SU-DHL-6 (cell line): Measurements from ENCODE around the gene HCN3.

Experiments
- H2AFZ ChIP-seq: fragments of 200-600 bp; sonication (generic); 2 replicates; pipeline ENCODE4 v1.6.1; 2014; ENCODE audit warnings: low read depth, mild to moderate bottlenecking, moderate library complexity, mixed read lengths, antibody characterized with exemption, low read length; ENCODE audit not compliant: severe bottlenecking
- H3F3A ChIP-seq: fragments of 200-600 bp; shearing (Covaris generic); 2 replicates; pipeline ENCODE4 v1.6.0; 2016; ENCODE audit warnings: antibody characterized with exemption, mild to moderate bottlenecking; ENCODE audit not compliant: insufficient read depth
- H3K27ac ChIP-seq: fragments of 200-600 bp; sonication (generic); 2 replicates; pipeline ENCODE4 v1.5.1; 2016; ENCODE audit warnings: low read depth, mild to moderate bottlenecking, low read length, moderate library complexity, mixed read lengths
- H3K27me3 ChIP-seq: fragments of 200-600 bp; sonication (generic), shearing (Covaris generic); 2 replicates; pipeline ENCODE4 v1.6.0; 2014; ENCODE audit warnings: mild to moderate bottlenecking, low read length
- H3K36me3 ChIP-seq: fragments of 200-600 bp; sonication (generic); 2 replicates; pipeline ENCODE4 v1.6.1; 2014; ENCODE audit warnings: mild to moderate bottlenecking, low read length, mixed read lengths
- H3K4me2 ChIP-seq: fragments of 300-600, 200-600 bp; shearing (Covaris generic), sonication (generic); 2 replicates; pipeline ENCODE4 v1.6.0; 2014; ENCODE audit warnings: low read length, low read depth, mild to moderate bottlenecking; ENCODE audit not compliant: poor library complexity, severe bottlenecking
- H3K4me3 ChIP-seq: fragments of 200-600 bp; sonication (generic); 2 replicates; pipeline ENCODE4 v1.5.1; 2014; ENCODE audit warnings: antibody characterized with exemption, low read length, mild to moderate bottlenecking, mixed read lengths; ENCODE audit not compliant: insufficient read depth, poor library complexity, severe bottlenecking
- H3K79me2 ChIP-seq: fragments of 200-600 bp; sonication (generic); 2 replicates; pipeline ENCODE4 v1.6.1; 2014; ENCODE audit warnings: mild to moderate bottlenecking, low read length, moderate library complexity; ENCODE audit not compliant: insufficient read depth
- H3K9ac ChIP-seq: fragments of 200-600 bp; sonication (generic); 2 replicates; pipeline ENCODE4 v1.7.0; 2014; ENCODE audit warnings: mild to moderate bottlenecking, low read length
- H3K9me2 ChIP-seq: fragments of 200-600 bp; sonication (generic); replicated peaks from 2 replicates; pipeline ENCODE4 v1.6.1; 2014; ENCODE audit warnings: low read length; ENCODE audit not compliant: insufficient read depth
- H3K9me3 ChIP-seq: fragments of 200-600 bp; sonication (generic); 2 replicates; pipeline ENCODE4 v1.6.1; 2014; ENCODE audit warnings: low read length, mixed read lengths; ENCODE audit not compliant: insufficient read depth
- H4K20me1 ChIP-seq: fragments of 200-600 bp; sonication (generic); 2 replicates; pipeline ENCODE4 v1.6.1; 2014; ENCODE audit warnings: low read depth, mild to moderate bottlenecking, antibody characterized with exemption, low read length, moderate library complexity, mixed read lengths
- CTCF ChIP-seq: fragments of 200-600 bp; sonication (generic); IDR thresholded peaks from one replicate; pipeline ENCODE4 v1.5.1; 2017; ENCODE audit warnings: antibody characterized with exemption, mild to moderate bottlenecking, low read length, moderate library complexity; ENCODE audit not compliant: insufficient read depth, poor library complexity, severe bottlenecking
- EZH2phosphoT487 ChIP-seq: fragments of 200-600 bp; sonication (generic), shearing (Covaris generic); conservative IDR thresholded peaks from 2 replicates; pipeline ENCODE4 v1.6.1; 2018; ENCODE audit warnings: mild to moderate bottlenecking, antibody characterized with exemption, low read length, moderate library complexity, mixed read lengths

The HCN3 gene

GRCh38 chr1:155282488-155283091, 5.3 kb downstream of the HCN3 start:
- H3K9ac ChIP-seq: no peak overlapping the region
- H3K79me2 ChIP-seq: 0 out of 2 replicates have a peak, but pooled peaks cover 6% of the 10 kb centered on the region
- H3F3A ChIP-seq: peaks cover 18% of the 10 kb centered on the region; the same call in 1 of the 2 replicates
- H3K36me3 ChIP-seq: no peaks in the 10 kb centered on the region
- TF ChIP-seq CTCF: no peak
- TF ChIP-seq EZH2phosphoT487: no peak
- no peak overlapping the region for H3K4me3 ChIP-seq
- no peak overlapping the region for H3K4me2 ChIP-seq
- H3K27ac ChIP-seq: no peak overlapping the region
- H3K9me2 ChIP-seq: no peaks in the 10 kb centered on the region
- H3K27me3 ChIP-seq: no peaks in the 10 kb centered on the region
- no peak overlapping the region for H2AFZ ChIP-seq
- H3K9me3 ChIP-seq: no peaks in the 10 kb centered on the region
- H4K20me1 ChIP-seq: no peaks in the 10 kb centered on the region

- Histone ChIP-seq H3K4me3 (no peak overlapping the region), H3K27me3 (no peaks in the 10 kb centered on the region), H3K9me2 (no peaks in the 10 kb centered on the region), H2AFZ (no peak overlapping the region), H4K20me1 (no peaks in the 10 kb centered on the region), H3K4me2 (no peak overlapping the region), H3K36me3 (no peaks in the 10 kb centered on the region), H3K9me3 (no peaks in the 10 kb centered on the region), H3K27ac (no peak overlapping the region), H3F3A (peaks cover 2% of the 10 kb centered on the region; the same call in 1 of the 2 replicates), H3K79me2 (0 out of 2 replicates have a peak, but pooled peaks cover 3% of the 10 kb centered on the region), H3K9ac (no peak overlapping the region)
- TF ChIP-seq EZH2phosphoT487 (no peak), CTCF (no peak)
Observed at GRCh38 chr1:155284476-155284875, 7.2 kb downstream of the HCN3 start.

DNA sequence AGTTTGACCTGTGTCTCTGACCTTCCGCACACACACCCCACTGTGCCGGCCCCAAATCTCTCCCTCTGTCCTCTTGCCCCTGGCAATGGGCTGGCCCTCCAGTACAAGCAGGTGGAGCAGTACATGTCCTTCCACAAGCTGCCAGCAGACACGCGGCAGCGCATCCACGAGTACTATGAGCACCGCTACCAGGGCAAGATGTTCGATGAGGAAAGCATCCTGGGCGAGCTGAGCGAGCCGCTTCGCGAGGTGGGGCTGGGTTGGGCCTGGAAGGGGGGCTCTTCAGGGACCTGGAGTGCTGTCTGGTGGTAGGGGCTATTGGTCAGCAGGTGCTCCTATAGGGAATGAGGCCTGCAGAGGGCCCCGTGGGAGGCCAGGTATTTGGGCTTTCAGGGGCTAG, 7.8 kb downstream of the HCN3 start:
- no peaks in the 10 kb centered on the region for H4K20me1 ChIP-seq
- H3K27ac ChIP-seq: no peak overlapping the region
- H3K9me3 ChIP-seq: no peaks in the 10 kb centered on the region
- H3F3A ChIP-seq: no peaks in the 10 kb centered on the region
- no peaks in the 10 kb centered on the region for H3K36me3 ChIP-seq
- TF ChIP-seq CTCF (no peak), EZH2phosphoT487 (no peak)
- no peaks in the 10 kb centered on the region for H3K9me2 ChIP-seq
- no peak overlapping the region for H2AFZ ChIP-seq
- H3K9ac ChIP-seq: no peak overlapping the region
- no peaks in the 10 kb centered on the region for H3K27me3 ChIP-seq
- 0 out of 2 replicates have a peak, but pooled peaks cover 3% of the 10 kb centered on the region for H3K79me2 ChIP-seq
- H3K4me2 ChIP-seq: no peak overlapping the region
- no peak overlapping the region for H3K4me3 ChIP-seq
